GM13976 (cell line): ENCODE measurements around the gene DUSP2.

ENCODE experiments used
- DNase-seq: peaks from one replicate; pipeline ENCODE4 v3.0.0; 2012; ENCODE audit warnings: low spot score
- in situ Hi-C: fragments of 300-500 bp; cut with MboI; formaldehyde crosslinking; loops from one replicate; pipeline ENCODE4 v1.12.0; 2022; ENCODE audit warnings: low sequenced_read_pairs, mixed read lengths, inconsistent platforms; ENCODE audit not compliant: unreplicated experiment
- TF ChIP-seq, protein P1 (sequence below): IDR thresholded peaks from 2 replicates; pipeline ENCODE4 v1.5.1; 2012; ENCODE audit warnings: borderline replicate concordance, mild to moderate bottlenecking; ENCODE audit not compliant: insufficient read depth; ENCODE audit errors: extremely low read depth, missing control alignments, control extremely low read depth

The DUSP2 gene

DNA sequence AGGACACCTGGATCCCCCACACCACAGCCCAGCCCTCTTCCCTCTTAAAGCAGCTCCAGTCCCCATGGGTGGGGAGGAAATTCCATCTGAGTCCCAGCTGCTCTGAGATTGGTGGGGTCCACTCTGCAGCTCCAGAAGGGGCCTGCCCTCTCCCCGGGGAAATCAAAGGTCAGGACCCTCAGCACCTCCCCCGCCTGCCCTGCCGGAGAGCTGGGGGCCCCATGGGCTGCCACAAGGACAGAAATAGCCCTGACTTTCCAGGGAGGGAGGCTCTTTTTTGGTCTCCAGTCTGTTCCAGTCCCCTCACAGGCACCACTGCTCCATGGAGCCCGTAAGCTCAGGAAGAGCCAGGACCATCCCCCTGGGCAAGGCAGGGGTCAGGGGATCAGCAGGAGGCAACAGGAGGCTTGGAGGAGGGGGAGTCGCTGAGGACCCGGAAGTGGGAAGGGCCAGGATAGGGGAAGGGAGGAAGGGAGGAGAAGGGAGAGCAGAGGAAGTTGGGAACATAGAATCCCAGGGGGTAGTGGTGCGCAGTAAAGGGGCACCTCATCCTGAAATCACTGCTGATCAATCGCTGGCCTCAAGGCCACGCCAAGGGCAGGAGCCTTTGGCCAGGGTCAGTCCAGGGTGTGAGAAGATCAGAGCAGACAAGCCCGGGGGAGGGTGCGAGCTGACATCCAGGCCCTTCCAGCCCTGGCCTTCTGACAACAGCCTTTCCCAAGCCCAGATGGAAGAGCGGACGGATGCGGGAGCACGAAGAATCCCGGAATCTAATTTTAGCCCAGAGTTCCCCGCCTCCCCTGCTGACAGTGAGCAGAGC is 36.5 kb downstream of the DUSP2 start:
- in situ Hi-C loops = loop anchor here (25.0 kb wide), 1 partner anchor 96 kb away; no protein-coding TSS in a partner anchor
- TF ChIP-seq, protein P1, sequence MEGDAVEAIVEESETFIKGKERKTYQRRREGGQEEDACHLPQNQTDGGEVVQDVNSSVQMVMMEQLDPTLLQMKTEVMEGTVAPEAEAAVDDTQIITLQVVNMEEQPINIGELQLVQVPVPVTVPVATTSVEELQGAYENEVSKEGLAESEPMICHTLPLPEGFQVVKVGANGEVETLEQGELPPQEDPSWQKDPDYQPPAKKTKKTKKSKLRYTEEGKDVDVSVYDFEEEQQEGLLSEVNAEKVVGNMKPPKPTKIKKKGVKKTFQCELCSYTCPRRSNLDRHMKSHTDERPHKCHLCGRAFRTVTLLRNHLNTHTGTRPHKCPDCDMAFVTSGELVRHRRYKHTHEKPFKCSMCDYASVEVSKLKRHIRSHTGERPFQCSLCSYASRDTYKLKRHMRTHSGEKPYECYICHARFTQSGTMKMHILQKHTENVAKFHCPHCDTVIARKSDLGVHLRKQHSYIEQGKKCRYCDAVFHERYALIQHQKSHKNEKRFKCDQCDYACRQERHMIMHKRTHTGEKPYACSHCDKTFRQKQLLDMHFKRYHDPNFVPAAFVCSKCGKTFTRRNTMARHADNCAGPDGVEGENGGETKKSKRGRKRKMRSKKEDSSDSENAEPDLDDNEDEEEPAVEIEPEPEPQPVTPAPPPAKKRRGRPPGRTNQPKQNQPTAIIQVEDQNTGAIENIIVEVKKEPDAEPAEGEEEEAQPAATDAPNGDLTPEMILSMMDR = no peak
- DNase-seq = no peak

DNA sequence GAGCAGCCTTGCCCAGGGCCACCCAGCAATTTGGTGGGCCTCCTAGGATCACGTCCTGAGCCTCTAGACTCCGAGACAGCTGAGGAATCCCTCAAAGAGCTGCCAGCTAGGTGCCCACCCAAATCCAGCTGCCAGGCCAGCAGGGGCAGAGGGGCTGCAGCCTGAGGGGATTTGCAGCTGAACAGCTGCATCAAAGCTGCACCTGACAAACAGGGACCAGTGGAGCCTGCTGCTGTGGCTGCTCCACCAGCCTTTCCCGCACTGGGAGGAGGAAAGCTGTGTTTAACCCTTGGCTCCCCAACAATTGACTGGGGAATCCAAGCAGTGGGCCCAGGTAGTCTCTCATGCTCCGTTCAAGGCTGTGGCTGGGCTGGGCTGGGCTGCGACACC is 37.1 kb downstream of the DUSP2 start:
- no peak for DNase-seq
- TF ChIP-seq, protein P1 = no peak
- in situ Hi-C loops = loop anchor here (25.0 kb wide), 1 partner anchor 96 kb away; no protein-coding TSS in a partner anchor

DNA sequence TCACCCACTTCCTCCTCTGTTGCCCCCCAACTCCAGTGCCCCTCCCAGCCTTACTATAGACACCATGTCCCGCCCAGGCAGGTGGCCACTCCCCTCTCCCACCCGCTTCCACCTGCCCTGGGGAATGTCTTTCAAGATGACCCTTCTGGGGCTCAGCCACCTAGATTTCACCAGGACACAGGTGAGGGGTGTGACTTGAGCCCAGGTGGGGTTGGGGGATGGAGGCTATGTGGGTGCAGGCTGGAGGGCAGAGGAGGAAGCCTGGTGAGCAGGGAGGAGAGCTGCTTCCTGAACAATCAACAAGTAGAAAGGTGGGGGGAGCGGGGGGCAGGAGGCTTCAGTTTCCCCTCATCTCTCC is 37.6 kb downstream of the DUSP2 start:
- DNase-seq = no peak
- TF ChIP-seq, protein P1 = no peak
- in situ Hi-C loops = loop anchor here (25.0 kb wide), 1 partner anchor 95 kb away; no protein-coding TSS in a partner anchor

DNA sequence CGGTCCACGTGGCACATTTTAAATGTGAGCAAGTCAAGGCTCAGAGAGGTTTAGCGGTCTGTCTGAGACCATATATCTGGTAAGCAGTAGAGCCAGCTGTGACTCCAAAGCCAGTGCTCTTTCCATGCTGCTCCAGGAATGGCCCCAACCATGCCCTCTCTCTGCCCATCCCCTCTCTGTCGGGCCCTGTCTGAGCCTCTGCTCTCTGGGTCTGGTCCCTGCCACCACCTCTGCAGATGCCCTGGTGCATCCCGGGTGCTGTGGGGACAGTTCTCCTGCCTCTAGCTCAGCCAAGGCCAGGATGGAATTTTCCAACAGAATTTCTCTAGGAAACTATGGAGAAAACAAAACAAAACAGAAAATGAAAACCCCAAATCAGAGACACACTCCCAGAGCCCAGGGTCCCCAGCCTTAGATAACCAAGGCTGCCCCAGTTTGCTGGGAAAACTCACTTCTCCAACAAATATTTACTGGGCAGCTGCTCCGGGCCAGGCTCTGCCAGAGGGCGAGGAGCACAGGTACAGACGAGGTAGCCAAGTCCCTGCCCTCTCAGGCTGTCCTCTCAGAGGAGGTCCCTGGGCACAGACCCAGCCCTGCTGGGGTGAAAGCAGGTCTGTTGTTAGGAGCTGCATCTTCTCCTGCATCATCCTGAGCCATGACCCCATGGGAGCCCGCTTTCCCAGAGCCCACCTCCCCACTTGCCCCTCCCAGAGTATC is 38.1 kb downstream of the DUSP2 start:
- in situ Hi-C loops = loop anchor here (25.0 kb wide), 1 partner anchor 95 kb away; no protein-coding TSS in a partner anchor
- TF ChIP-seq, protein P1 = no peak
- DNase-seq = no peak

DNA sequence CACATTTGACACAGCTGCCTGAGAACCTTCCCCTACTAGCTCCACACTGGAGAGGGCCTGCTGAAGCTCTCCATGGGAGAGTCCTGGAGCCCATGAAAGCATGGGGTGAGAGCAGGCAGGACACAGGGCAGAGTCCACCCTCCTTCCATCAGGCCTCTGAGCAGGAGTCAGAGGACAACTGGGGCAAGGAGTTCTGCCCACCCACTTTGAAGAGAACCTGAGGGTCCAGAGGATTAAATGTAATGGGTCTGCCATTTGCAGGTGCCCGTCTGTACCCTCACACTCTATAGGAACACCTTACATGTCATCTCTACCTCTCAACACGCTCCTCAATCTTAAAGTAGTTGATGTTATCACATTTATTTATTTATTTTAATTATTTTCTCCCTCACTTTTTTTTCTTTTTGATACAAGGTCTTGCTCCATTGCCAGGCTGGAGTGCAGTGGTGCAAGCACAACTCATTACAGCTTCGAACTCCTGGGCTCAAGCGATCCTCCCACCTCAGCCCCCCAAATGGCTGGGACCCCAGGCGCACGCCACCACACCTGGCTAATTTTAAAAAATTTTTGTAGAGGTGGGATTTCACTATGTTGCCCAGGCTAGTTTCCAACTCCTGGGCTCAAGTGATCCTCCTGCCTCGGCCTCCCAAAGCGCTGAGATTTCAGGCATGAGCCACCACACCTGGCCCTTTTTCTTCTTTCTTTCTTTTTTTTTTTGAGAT is 39.1 kb downstream of the DUSP2 start:
- in situ Hi-C loops = loop anchor here (25.0 kb wide), 1 partner anchor 94 kb away; no protein-coding TSS in a partner anchor
- TF ChIP-seq, protein P1 = no peak
- no peak for DNase-seq

DNA sequence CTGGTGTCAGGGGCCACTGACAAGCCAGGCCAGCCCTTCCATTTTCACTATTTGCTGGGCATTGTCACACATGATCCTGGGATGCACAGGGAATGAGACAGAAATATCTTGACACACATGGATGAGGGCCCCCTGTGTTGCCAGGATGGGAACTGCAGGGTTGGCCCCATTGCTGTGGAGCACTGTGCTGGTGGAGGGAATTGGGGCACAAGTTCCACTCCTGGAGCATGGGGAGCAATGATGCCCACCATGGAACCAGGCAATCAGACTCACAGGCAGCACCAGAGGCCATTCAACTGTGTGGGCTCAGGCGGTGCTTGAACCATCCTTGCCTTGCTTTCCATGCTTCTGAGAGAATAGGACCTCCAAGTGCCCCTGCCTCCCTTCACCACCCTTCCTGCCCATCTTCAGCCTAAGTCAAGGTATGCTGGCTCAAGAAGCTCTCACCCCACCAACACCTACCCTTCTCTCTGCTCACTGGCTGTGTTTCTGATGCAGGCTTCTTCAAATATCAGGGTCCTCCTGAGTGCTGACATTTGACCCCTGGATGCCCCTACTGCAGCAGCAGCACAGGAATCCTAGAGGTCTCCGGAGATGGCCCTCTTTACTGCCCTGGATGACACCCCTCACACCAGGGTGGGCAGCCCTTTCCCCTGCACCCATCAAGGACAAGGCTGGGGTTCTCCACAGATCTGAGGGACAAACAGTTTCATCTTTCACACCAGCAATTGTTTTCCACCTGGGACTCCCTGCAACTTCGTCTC is 39.9 kb downstream of the DUSP2 start:
- TF ChIP-seq, protein P1 = no peak
- in situ Hi-C loops = loop anchor here (25.0 kb wide), 1 partner anchor 93 kb away; no protein-coding TSS in a partner anchor
- no peak for DNase-seq
